Gastroesophageal sphincter (tissue), 4 donors: ENCODE measurements around the gene KCNN1. TPM values are rescaled to one million over a fixed set of nuclear protein-coding genes. Genes with fewer than 3 reads are reported as not detected.
A peak's percentile ranks its signal among the peaks of the same experiment; 100 is the strongest.
"Not testable (repeated sequence)": the region's sequence is repeated elsewhere in the genome, so short reads cannot be mapped to it uniquely, and the experiment has no call there.

Source experiments
- ATAC-seq: fragments of 150-250 bp; one replicate; pipeline ENCODE4 v1.9.1; 2016; ENCODE audit warnings: mild to moderate bottlenecking, moderate library complexity
- H3K27ac ChIP-seq, 4 donors: fragments of 200-600 bp; sonication (generic) in 3 of 4; 1 replicate in 3 of 4; 2 replicates in 1 of 4; pipeline ENCODE4 v1.5.1; 2016 to 2019
- H3K27me3 ChIP-seq: fragments of 200-600 bp; sonication (generic); one replicate; pipeline ENCODE4 v1.5.1; 2019
- H3K36me3 ChIP-seq, 2 donors: fragments of 200-600 bp; sonication (generic); one replicate each; pipeline ENCODE4 v1.5.1; 2019; ENCODE audit warnings: control low read depth in 1 of 2
- H3K4me1 ChIP-seq, 3 donors: fragments of 200-600 bp; sonication (generic); 1 replicate in 2 of 3; 2 replicates in 1 of 3; pipeline ENCODE4 v1.5.1; 2016 to 2019; ENCODE audit warnings: control low read depth in 2 of 3
- H3K4me3 ChIP-seq, 2 donors: fragments of 200-600 bp; sonication (generic); one replicate each; pipeline ENCODE4 v1.5.1; 2019; ENCODE audit warnings: mild to moderate bottlenecking in 1 of 2, moderate library complexity in 1 of 2
- H3K9me3 ChIP-seq, 3 donors: fragments of 200-600 bp; sonication (generic); one replicate each; pipeline ENCODE4 v1.5.1; 2017 to 2019; ENCODE audit warnings: control low read depth in 2 of 3
- CTCF ChIP-seq, 4 experiments: fragments of 200-600 bp in 2 of 4; fragments of 450-650 bp in 2 of 4; sonication (generic) in 1 of 4; IDR thresholded peaks; one replicate each; pipeline ENCODE4 v1.5.1; 2017 to 2019; ENCODE audit warnings: antibody characterized with exemption in 4 of 4, mild to moderate bottlenecking in 2 of 4, moderate library complexity in 2 of 4
- EP300 ChIP-seq: sonication (generic); formaldehyde crosslinking; IDR thresholded peaks from one replicate; pipeline ENCODE4 v1.6.1; 2017; ENCODE audit warnings: antibody characterized with exemption, mild to moderate bottlenecking
- POLR2A ChIP-seq, 2 donors: fragments of 450-650 bp; IDR thresholded peaks; one replicate each; pipeline ENCODE4 v1.6.1; 2017; ENCODE audit warnings: antibody characterized with exemption in 2 of 2, mild to moderate bottlenecking in 2 of 2, moderate library complexity in 1 of 2
- POLR2AphosphoS5 ChIP-seq: sonication (generic); formaldehyde crosslinking; IDR thresholded peaks from one replicate; pipeline ENCODE4 v1.6.1; 2017; ENCODE audit warnings: antibody characterized with exemption
- WGBS, 2 donors: methylation state at CpG; one replicate each; pipeline ENCODE4 v1.1.5; 2018; ENCODE audit warnings: low coverage in 1 of 2; 5-methylcytosine and 5-hydroxymethylcytosine counted together
- total RNA-seq, 4 donors: library from RNA; depleted of rRNA; stranded (reverse); fragments of >200 nt; gene quantifications; one replicate each; pipeline ENCODE4 v1.1.0, GENCODE V29; 2016

The KCNN1 gene
- under 1 TPM in 2 of 4 donors, not detected in 2; 0.20 to 0.89 TPM for total RNA-seq

GRCh38 chr19:17966550-17967256 lies at the start of gene KCNN1:
TSS of gene KCNN1 (plus strand) at chr19:17967107. CDS start at chr19:17973889, 6,782 bp downstream.
- peaks cover 0 to 13% (median 0%) of the 10 kb centered on the region in 3 donors for H3K4me1 ChIP-seq
- 4% methylated on average over 5 of the region's 59 CpGs; no CpG with 5 or more reads in 1 of the 2 donors for WGBS, 2 donors
- peak within 1 kb of the TSS in 1 of 2 donors; percentile 32 for H3K4me3 ChIP-seq
- H3K36me3 ChIP-seq, result no peaks in the 10 kb centered on the region
- H3K27me3 ChIP-seq, result peaks cover 95% of the 10 kb centered on the region
- ATAC-seq, result peak; percentile 61
- TF ChIP-seq POLR2AphosphoS5, result no peak
- no peaks in the 10 kb centered on the region for H3K9me3 ChIP-seq
- H3K27ac ChIP-seq, result no peak within 1 kb of the TSS

- not testable (repeated sequence) for H3K36me3 ChIP-seq, H3K4me1 ChIP-seq, H3K4me3 ChIP-seq, H3K27ac ChIP-seq, ATAC-seq
- no CpG with 5 or more reads among the region's 30 CpGs for WGBS, 2 donors
- peaks cover 0 to 21% (median 0%) of the 10 kb centered on the region in 3 donors for H3K9me3 ChIP-seq
- H3K27me3 ChIP-seq, result peaks cover 45% of the 10 kb centered on the region
Observed at GRCh38 chr19:17918151-17918550, 48.8 kb upstream of the KCNN1 start.

- not testable (repeated sequence) for H3K27ac ChIP-seq, H3K36me3 ChIP-seq, ATAC-seq, H3K4me1 ChIP-seq, H3K4me3 ChIP-seq
- WGBS, 2 donors, result no CpG with 5 or more reads among the region's 5 CpGs
- Histone ChIP-seq H3K27me3 (peaks cover 35% of the 10 kb centered on the region), H3K9me3 (peaks cover 0 to 11% (median 0%) of the 10 kb centered on the region in 3 donors)
Observed at GRCh38 chr19:17919122-17919521, 47.8 kb upstream of the KCNN1 start.

GRCh38 chr19:17920527-17920926 lies 46.4 kb upstream of the KCNN1 start:
- Histone ChIP-seq H3K27me3 (peaks cover 21% of the 10 kb centered on the region), H3K4me1 (no peaks in the 10 kb centered on the region), H3K4me3 (no peak overlapping the region), H3K9me3 (peaks cover 0 to 9% (median 0%) of the 10 kb centered on the region in 3 donors), H3K27ac (no peak overlapping the region), H3K36me3 (no peaks in the 10 kb centered on the region)
- TF ChIP-seq CTCF (IDR thresholded peaks at IDR 0.05) (no peak), POLR2A (IDR thresholded peaks at IDR 0.05) (no peak), POLR2AphosphoS5 (no peak), EP300 (no peak)
- ATAC-seq, result no peak

- H3K27me3 ChIP-seq, result peaks cover 7% of the 10 kb centered on the region
- no peak for TF ChIP-seq POLR2AphosphoS5
- no peak for TF ChIP-seq POLR2A (IDR thresholded peaks at IDR 0.05)
- H3K4me3 ChIP-seq, result no peak overlapping the region
- peaks cover 0 to 9% (median 0%) of the 10 kb centered on the region in 3 donors for H3K9me3 ChIP-seq
- 67 to 69% methylated on average over 1 of the region's 3 CpGs for WGBS, 2 donors
- H3K36me3 ChIP-seq, result no peaks in the 10 kb centered on the region
- no peak overlapping the region for H3K27ac ChIP-seq
- no peak for ATAC-seq
- H3K4me1 ChIP-seq, result no peaks in the 10 kb centered on the region
Observed at GRCh38 chr19:17922138-17922537, 44.8 kb upstream of the KCNN1 start.

GRCh38 chr19:17926044-17926443 lies 40.9 kb upstream of the KCNN1 start:
- ATAC-seq, result no peak
- TF ChIP-seq EP300 (no peak), POLR2A (IDR thresholded peaks at IDR 0.05) (no peak), CTCF (IDR thresholded peaks at IDR 0.05) (no peak), POLR2AphosphoS5 (no peak)
- 52 to 69% methylated on average over 3 to 4 of the region's 4 CpGs for WGBS, 2 donors

GRCh38 chr19:17929056-17929455 lies 37.9 kb upstream of the KCNN1 start:
- H3K27ac ChIP-seq, result no peak overlapping the region
- H3K9me3 ChIP-seq, result no peaks in the 10 kb centered on the region
- no peaks in the 10 kb centered on the region for H3K27me3 ChIP-seq
- no peak overlapping the region for H3K4me3 ChIP-seq
- peaks cover 0 to 21% (median 7%) of the 10 kb centered on the region in 3 donors for H3K4me1 ChIP-seq
- no peak for ATAC-seq
- no peak for TF ChIP-seq POLR2A (IDR thresholded peaks at IDR 0.05)
- no peak for TF ChIP-seq EP300
- TF ChIP-seq POLR2AphosphoS5, result no peak
- no peak for TF ChIP-seq CTCF (IDR thresholded peaks at IDR 0.05)
- 15 to 67% methylated on average over 2 of the region's 4 CpGs for WGBS, 2 donors
- no peaks in the 10 kb centered on the region for H3K36me3 ChIP-seq

More at GRCh38 chr19:17926044-17926443, 40.9 kb upstream of the KCNN1 start:
- Histone ChIP-seq H3K27ac (no peak overlapping the region), H3K4me1 (no peaks in the 10 kb centered on the region), H3K4me3 (no peak overlapping the region), H3K9me3 (no peaks in the 10 kb centered on the region), H3K27me3 (no peaks in the 10 kb centered on the region), H3K36me3 (no peaks in the 10 kb centered on the region)
